C1 segment of cervical spinal cord (tissue), 14 donors: Measurements from ENCODE around the gene NCK1.
"Not testable (repeated sequence)": the region's sequence is repeated elsewhere in the genome, so short reads cannot be mapped to it uniquely, and the experiment has no call there.

Experiments used
- DNase-seq, 14 donors: peaks; one replicate each; lab custom pipeline; 2025; lab: John Stamatoyannopoulos, UW

Gene NCK1

DNA sequence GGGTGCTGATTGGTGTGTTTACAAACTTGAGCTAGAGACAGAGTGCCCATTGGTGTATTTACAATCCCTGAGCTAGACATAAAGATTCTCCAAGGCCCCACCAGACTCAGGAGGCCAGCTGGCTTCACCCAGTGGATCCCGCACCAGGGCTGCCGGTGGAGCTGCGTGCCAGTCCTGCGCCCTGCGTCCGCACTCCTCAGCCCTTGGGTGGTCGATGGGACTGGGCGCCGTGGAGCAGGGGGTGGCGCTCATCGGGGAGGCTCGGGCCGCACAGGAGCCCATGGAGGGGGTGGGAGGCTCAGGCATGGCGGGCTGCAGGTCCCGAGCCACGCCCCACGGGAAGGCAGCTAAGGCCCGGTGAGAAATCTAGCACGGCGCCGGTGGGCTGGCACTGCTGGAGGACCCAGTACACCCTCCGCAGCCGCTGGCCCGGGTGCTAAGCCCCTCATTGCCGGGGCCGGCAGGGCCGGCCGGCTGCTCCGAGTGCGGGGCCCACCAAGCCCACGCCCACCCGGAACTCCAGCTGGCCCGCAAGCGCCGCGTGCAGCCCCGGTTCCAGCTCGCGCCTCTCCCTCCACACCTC, 125.5 kb downstream of the NCK1 start:
- not testable (repeated sequence) for DNase-seq

DNA sequence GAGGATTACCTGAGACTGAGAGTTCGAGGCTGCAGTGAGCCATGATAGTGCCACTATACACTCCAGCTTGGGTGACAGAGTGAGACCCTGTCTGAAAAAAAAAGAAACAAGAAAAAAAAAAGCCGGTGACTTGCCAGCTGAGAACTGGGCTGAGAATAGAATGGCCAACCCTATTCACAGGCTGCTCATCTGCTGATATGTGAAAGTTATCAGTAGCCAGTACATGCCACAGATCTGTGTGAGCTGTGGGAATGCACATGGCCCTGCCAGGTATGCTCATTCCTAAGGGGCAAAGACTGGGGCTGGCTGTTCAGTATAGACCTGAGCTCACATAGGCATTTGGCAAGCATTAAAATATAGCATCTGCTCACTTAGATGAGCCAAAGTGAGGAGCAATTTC, 126.6 kb downstream of the NCK1 start:
- no peak for DNase-seq

DNA sequence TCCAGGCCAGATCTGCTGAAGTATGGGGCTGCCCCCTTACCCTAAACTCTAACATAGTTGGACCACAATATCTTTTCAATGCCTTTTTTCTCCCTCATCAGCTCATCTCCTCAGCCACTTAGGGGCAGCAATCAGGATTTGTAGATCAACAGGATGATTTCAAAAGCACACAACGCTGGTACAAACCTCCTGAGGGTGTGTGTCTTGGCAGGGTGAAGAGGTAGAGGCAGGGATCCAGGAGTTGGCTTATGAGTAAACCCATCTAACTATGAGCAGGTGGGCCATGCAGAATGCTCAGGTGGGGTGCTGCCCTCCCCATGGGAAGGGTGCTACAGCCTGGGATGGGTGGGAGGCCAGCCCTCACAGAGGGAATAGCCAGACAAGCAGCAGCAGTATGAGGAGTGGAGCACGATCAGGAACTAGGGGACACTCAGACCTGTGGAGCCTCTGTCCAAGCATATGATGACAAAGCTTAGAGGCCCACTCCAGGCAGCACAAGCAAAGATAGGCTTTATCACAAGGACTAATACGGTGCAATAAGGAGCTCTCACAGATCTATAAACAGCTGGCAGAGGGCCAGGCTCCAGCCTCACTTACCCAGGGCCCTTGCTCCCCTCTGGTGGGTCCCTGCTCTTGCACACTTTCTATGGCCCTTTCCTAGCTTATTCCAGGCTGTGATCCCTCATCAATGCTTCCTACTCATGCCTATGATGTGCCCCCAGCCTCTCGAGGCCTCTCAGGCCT, 127.9 kb downstream of the NCK1 start:
- DNase-seq = no peak

DNA sequence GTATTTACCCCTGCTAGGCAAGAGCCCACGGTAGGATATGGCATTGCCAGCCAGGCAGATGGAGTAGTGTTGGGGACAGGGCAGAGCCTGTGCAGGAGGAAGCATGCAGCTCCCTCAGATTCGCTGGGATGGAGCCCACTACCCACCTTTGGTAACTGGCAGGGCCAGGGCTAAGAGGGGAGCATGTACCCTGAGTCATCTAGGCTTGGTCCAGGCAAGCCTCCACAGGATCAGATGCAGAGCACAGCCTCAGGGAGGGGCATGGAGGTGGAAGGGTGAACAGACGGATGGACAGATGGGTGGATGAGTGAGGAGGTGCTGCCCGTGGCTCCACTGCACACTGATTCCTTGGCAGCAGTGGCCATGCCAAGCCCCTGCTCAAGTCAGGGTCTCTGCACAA, 128.8 kb downstream of the NCK1 start:
- no peak for DNase-seq

DNA sequence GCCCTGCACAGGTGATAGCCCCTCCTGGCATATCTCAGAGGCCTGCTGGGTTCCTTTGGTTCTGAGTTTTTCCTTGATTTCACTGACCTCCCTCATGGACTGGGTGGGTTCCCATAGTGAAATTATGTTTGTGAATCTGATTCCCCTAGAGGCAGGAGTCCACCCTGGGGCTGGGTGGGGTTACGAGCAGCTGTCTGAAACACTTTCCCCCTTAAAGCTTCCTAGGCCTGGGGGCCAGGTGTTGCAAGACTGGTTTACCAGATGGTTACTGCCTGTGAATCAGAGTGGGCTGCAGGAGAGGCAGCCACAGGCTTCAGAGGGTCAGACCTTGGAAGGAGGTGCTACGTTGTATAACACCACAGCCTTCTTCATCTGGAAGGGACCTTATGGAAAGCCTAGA, 130.1 kb downstream of the NCK1 start:
- DNase-seq = no peak

DNA sequence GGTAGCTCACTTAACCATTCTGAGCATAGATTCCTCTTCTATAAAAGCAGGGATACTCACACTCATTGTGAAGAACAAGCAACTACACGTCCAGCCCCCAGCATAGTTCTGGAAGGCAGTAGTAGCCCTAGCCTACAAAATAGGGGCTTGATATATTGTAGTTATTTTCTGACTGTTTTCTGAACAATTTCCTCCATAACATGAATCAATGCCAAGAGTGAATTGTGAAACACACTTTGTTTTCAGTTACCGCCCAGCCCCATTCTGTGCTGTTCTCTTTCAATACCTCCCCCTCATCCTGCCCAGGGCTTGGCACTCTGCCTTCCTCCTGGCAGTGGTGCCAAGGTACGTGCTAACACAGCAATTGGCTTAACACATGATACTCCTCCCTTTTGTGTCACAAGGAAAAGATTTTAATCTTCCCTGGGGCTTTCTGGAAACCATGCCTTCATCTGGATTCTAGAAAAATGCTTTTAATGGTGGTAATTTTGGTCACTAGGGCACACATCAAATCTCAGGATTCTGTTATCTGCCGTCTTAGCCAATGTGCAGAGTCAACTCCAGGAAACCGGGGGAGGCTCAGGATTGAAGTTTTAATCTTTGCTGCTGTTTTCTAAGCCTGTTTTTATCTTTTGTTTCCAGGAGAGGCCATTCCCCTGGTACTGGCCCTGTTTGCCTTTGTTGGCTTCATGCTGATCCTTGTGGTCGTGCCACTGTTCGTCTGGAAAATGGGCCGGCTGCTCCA, 132.9 kb downstream of the NCK1 start:
- DNase-seq = peak in 9 of 14 donors; percentile 7 to 58 (median 33)

DNA sequence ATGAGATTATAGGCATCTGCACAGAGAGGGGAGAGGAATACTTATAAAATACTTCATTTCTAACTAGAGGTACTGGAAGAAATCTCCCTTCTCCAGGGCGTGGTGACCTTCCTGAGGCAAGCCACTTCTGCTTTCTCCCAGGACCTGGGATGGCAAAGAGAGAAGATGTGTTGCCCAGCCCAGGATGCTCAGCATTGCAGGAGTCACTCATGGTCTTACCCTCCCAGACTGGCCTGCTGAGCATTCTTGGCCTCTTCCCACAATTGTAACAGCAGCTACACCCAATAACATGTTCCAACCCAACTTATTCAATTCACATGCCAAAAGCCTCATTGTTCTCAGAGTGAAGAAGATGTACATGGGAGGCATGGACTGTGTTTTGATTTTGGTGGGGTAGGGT, 133.6 kb downstream of the NCK1 start:
- DNase-seq = peak in 1 of 14 donors; percentile 15
